Vagina (tissue), 2 donors: ENCODE results near the gene FIS1.
"Not testable (repeated sequence)": the region's sequence is repeated elsewhere in the genome, so short reads cannot be mapped to it uniquely, and the experiment has no call there.

ENCODE experiments used
- CTCF ChIP-seq, 3 experiments: fragments of 450-650 bp in 2 of 3; fragments of 200-600 bp in 1 of 3; sonication (generic) in 1 of 3; IDR thresholded peaks; one replicate each; pipeline ENCODE4 v1.5.1; 2017 to 2019; ENCODE audit warnings: antibody characterized with exemption in 3 of 3, mild to moderate bottlenecking in 2 of 3, moderate library complexity in 2 of 3
- POLR2A ChIP-seq, 2 donors: fragments of 450-650 bp; IDR thresholded peaks; one replicate each; pipeline ENCODE4 v1.6.1; 2017; ENCODE audit warnings: antibody characterized with exemption in 2 of 2, mild to moderate bottlenecking in 2 of 2, moderate library complexity in 2 of 2
- POLR2AphosphoS5 ChIP-seq, 2 donors: sonication (generic); formaldehyde crosslinking; IDR thresholded peaks; one replicate each; pipeline ENCODE4 v1.9.0; 2017; ENCODE audit warnings: antibody characterized with exemption in 2 of 2, mild to moderate bottlenecking in 2 of 2, low read depth in 1 of 2; ENCODE audit not compliant: insufficient read depth in 1 of 2

- not testable (repeated sequence) for TF ChIP-seq CTCF (IDR thresholded peaks at IDR 0.05); POLR2A (IDR thresholded peaks at IDR 0.05); POLR2AphosphoS5 (IDR thresholded peaks at IDR 0.05; ENCODE audit: insufficient read depth in 1 of 2, low read depth in 1 of 2)
Measured at GRCh38 chr7:101253199-101253598, 8.3 kb upstream of the FIS1 start.
